Lower leg skin (tissue), 4 donors: ENCODE data around the gene EPHA4. TPM values are rescaled to one million over a fixed set of nuclear protein-coding genes. Genes with fewer than 3 reads are reported as not detected.
A peak's percentile ranks its signal among the peaks of the same experiment; 100 is the strongest.

Experiments used
- DNase-seq, 2 donors: peaks; one replicate each; pipeline ENCODE4 v3.0.0-alpha.2; 2019; ENCODE audit warnings: low spot score in 2 of 2
- H3K4me3 ChIP-seq: fragments of 200-600 bp; sonication (generic); 2 replicates; pipeline ENCODE4 v1.5.1; 2017; ENCODE audit warnings: mild to moderate bottlenecking, low read depth; ENCODE audit not compliant: poor library complexity, severe bottlenecking
- POLR2A ChIP-seq, 2 donors: fragments of 450-650 bp; IDR thresholded peaks; one replicate each; pipeline ENCODE4 v1.6.1; 2016 to 2017; ENCODE audit warnings: antibody characterized with exemption in 2 of 2, mild to moderate bottlenecking in 1 of 2, moderate library complexity in 1 of 2
- WGBS, 2 donors: methylation state at CpG; one replicate each; pipeline ENCODE4 v1.1.5; 2018; 5-methylcytosine and 5-hydroxymethylcytosine counted together
- intact Hi-C: fragments of 100-400 bp; cut with DNase I; formaldehyde crosslinking; loops from one replicate; pipeline ENCODE4 v1.15.0; 2023; ENCODE audit warnings: low total_unique reads
- total RNA-seq, 4 donors: library from RNA; depleted of rRNA; stranded (reverse); fragments of >200 nt; gene quantifications; one replicate each; pipeline ENCODE4 v1.1.0, GENCODE V29; 2016
- TF ChIP-seq, protein P1 (sequence below), 3 donors: fragments of 450-650 bp; IDR thresholded peaks; one replicate each; pipeline ENCODE4 v1.5.1; 2016; ENCODE audit warnings: antibody characterized with exemption in 3 of 3, mild to moderate bottlenecking in 3 of 3, moderate library complexity in 2 of 3

EPHA4 gene
- total RNA-seq, 4 donors from 2014 or later, result 35.2 to 63.1 (median 53.7) TPM

DNA sequence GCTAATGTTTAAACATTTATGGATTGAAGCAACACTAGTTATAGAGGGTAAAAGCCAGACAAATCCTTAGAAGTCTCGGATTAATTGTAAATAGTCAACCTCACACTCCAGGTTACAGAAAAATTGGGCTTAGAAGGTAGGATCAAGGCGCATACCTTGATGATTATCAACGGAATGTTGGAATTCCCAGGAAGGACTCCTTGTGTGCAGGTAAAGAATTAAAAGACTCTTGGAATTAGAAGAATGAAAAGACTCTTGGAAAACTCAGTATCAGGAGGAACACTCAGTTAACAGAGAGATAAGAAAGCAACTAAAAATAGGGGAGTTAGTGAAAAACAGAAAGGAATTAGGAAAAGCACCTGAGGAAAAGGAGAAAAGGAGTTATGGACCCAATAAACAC is 29.3 kb upstream of the EPHA4 start:
- TF ChIP-seq, protein P1, sequence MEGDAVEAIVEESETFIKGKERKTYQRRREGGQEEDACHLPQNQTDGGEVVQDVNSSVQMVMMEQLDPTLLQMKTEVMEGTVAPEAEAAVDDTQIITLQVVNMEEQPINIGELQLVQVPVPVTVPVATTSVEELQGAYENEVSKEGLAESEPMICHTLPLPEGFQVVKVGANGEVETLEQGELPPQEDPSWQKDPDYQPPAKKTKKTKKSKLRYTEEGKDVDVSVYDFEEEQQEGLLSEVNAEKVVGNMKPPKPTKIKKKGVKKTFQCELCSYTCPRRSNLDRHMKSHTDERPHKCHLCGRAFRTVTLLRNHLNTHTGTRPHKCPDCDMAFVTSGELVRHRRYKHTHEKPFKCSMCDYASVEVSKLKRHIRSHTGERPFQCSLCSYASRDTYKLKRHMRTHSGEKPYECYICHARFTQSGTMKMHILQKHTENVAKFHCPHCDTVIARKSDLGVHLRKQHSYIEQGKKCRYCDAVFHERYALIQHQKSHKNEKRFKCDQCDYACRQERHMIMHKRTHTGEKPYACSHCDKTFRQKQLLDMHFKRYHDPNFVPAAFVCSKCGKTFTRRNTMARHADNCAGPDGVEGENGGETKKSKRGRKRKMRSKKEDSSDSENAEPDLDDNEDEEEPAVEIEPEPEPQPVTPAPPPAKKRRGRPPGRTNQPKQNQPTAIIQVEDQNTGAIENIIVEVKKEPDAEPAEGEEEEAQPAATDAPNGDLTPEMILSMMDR (IDR thresholded peaks at IDR 0.05), result no peak
- TF ChIP-seq POLR2A (IDR thresholded peaks at IDR 0.05), result no peak
- 84 to 90% methylated on average over 3 of the region's 3 CpGs for WGBS, 2 donors
- intact Hi-C loops, result no loop called here
- no peak for DNase-seq
- no peak overlapping the region for H3K4me3 ChIP-seq

DNA sequence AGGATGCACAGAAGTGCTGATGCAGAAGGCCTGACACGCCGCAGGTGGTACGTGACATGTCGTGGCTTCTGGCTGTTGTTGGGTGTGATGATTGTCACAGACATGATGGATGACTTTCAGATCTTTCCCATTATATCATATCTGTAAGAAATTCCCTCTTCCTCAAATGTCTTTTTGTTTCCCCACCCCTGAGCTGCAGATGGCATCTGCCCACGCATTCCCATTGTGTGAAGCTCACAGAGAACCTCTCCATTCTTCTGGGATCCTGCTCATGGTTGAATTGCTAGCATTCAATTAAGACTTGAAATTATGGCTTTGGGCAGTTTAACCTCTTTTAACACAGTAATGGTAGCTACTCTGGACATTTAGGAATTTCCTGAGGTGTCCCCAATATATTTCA is 28.3 kb upstream of the EPHA4 start:
- TF ChIP-seq POLR2A (IDR thresholded peaks at IDR 0.05), result no peak
- TF ChIP-seq, protein P1 (IDR thresholded peaks at IDR 0.05), result no peak
- 86 to 89% methylated on average over 5 of the region's 5 CpGs for WGBS, 2 donors
- DNase-seq, result no peak
- intact Hi-C loops, result no loop called here
- no peak overlapping the region for H3K4me3 ChIP-seq

DNA sequence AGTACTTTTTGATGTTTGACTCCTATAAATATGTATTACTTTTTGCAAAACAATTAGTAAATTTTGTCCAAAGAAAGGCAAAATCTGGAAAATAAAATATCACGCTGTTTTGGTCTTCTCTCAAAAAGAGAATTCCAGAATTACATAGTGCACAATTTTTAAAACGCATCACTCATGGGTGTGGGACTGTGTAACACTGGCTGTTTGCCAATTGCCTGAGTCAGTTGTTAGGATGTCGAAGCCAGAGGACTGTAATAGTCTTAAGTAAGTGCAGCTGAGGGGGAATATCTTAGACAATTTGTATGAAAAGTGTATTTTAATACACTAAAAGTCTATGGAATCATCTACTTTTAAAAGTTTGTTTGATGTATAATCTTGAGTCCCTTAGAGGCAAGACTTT is 24.1 kb upstream of the EPHA4 start:
- intact Hi-C loops, result no loop called here
- no peak for TF ChIP-seq POLR2A (IDR thresholded peaks at IDR 0.05)
- TF ChIP-seq, protein P1 (IDR thresholded peaks at IDR 0.05), result no peak
- H3K4me3 ChIP-seq, result no peak overlapping the region
- 22 to 33% methylated on average over 3 of the region's 3 CpGs for WGBS, 2 donors
- peak in 1 of 2 donors; percentile 52 for DNase-seq

DNA sequence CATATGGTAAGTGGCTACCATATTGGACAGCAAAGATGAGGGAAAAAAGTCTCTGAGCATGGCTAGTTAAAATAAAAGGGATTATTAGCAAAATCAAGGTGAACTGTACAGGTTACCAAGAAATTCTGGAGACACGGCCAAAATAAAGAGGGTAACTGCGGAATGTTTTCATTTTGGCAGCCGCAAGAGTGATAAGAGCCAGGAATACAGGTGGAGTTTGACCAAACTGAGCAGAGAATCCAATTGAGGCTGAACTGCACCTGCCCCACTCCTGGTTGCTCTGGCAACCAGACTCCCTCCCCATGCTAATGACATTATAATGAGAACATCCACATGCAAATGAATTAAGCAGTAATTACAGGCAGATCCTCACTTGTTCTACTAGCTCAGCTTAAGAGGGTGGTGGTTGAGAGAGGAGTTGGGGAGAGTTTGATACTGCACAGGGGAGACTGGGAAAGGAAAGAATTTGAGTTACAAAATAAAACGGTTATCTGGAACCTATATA is 18.8 kb upstream of the EPHA4 start:
- DNase-seq, result no peak
- intact Hi-C loops, result no loop called here
- H3K4me3 ChIP-seq, result no peak overlapping the region
- WGBS, 2 donors, result 67 to 81% methylated on average over 4 of the region's 4 CpGs
- TF ChIP-seq POLR2A (IDR thresholded peaks at IDR 0.05), result no peak
- TF ChIP-seq, protein P1 (IDR thresholded peaks at IDR 0.05), result no peak

DNA sequence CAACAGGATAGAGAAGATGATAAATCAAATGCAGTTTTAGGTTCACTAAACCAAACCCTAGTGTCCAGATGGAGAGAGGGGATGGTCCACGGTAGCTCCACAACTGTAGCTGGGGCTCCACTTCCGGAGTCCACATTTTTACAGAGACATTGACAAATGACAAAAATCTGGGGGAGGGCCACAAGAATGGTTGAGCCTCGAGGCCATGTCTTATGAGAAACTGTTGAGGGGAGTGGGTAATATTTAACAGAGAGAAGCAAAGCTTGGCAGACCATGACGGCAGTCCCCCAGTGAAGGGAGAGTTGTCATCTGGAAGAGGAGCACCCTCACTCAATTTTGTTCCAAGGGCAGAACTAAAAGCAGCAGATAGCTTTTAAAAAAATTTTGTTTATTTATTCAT is 17.6 kb upstream of the EPHA4 start:
- TF ChIP-seq, protein P1 (IDR thresholded peaks at IDR 0.05), result no peak
- TF ChIP-seq POLR2A (IDR thresholded peaks at IDR 0.05), result no peak
- no peak for DNase-seq
- intact Hi-C loops, result no loop called here
- no peak overlapping the region for H3K4me3 ChIP-seq
- 79 to 84% methylated on average over 4 of the region's 4 CpGs for WGBS, 2 donors

DNA sequence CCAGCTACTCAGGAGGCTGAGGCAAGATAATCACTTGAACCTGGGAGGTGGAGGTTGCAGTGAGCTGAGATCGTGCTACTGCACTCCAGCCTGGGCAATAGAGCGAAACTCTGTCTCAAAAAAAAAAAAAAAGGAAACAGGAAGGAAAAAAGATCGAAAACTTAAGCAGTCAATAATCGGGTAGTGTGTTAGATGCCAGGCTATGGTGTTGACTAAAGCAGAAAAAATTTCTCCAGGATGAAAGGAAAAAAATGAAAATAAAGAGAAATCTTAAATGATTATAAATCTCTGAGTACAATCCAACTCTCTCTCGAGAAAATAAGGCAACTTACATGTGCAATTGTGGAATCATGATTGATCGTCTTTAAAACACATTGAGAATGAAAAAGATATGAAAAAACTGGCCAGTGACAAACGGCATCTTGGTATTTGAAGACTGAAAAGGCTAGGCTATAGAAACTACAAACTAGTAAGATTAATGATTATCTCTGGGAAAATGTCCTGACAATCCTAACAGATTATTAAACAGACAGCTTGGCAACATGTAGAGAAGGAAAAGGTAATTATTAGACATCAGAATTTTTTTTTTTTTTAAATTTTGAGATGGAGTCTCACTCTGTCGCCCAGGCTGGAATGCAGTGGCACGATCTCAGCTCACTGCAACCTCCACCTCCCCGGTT is 16.3 kb upstream of the EPHA4 start:
- no peak overlapping the region for H3K4me3 ChIP-seq
- no peak for TF ChIP-seq POLR2A (IDR thresholded peaks at IDR 0.05)
- TF ChIP-seq, protein P1 (IDR thresholded peaks at IDR 0.05), result no peak
- no peak for DNase-seq
- WGBS, 2 donors, result 87% methylated on average over 10 of the region's 10 CpGs
- intact Hi-C loops, result no loop called here
